GM12891 (cell line): Measurements from ENCODE around the gene SLC28A1.

Experiments used
- POLR2A ChIP-seq: IDR thresholded peaks from 2 replicates; pipeline ENCODE4 v1.6.1; 2011; ENCODE audit warnings: low read depth, low read length, control low read depth
- POLR2AphosphoS5 ChIP-seq: IDR thresholded peaks from 2 replicates; pipeline ENCODE4 v1.6.1; 2011; ENCODE audit warnings: low read depth, low read length, control low read depth
- POU2F2 ChIP-seq: IDR thresholded peaks from 2 replicates; pipeline ENCODE4 v1.6.1; 2011; ENCODE audit warnings: low read depth, mild to moderate bottlenecking, control low read depth, low read length, moderate library complexity
- SPI1 ChIP-seq: IDR thresholded peaks from 2 replicates; pipeline ENCODE4 v1.6.1; 2011; ENCODE audit warnings: low read depth, low read length, control low read depth
- TAF1 ChIP-seq: IDR thresholded peaks from 2 replicates; pipeline ENCODE4 v1.6.1; 2011; ENCODE audit warnings: low read depth, low read length, control low read depth

GRCh38 chr15:84983711-84984110 lies 99.2 kb downstream of the SLC28A1 start:
- TF ChIP-seq POLR2AphosphoS5 (no peak), TAF1 (no peak), POLR2A (no peak), SPI1 (no peak), POU2F2 (no peak)
